Measurements from ENCODE around the gene VASH2.

VASH2 gene

GRCh38 chr1:212909652-212910063 lies 40.7 kb upstream of the VASH2 start:
- TF ChIP-seq FOXM1 (IDR thresholded peaks at IDR 0.05; ENCODE audit: borderline replicate concordance, low read depth) (no peak), EGR1 (IDR thresholded peaks at IDR 0.05) (no peak)

GRCh38 chr1:212914789-212915188 lies 35.6 kb upstream of the VASH2 start:
- TF ChIP-seq TCF12 (IDR thresholded peaks at IDR 0.05; ENCODE audit: low read depth) (no peak), EP300 (IDR thresholded peaks at IDR 0.05; ENCODE audit: borderline replicate concordance) (no peak), TEAD4 (IDR thresholded peaks at IDR 0.05) (no peak), EGR1 (IDR thresholded peaks at IDR 0.05) (no peak), ZBTB7A (IDR thresholded peaks at IDR 0.05; ENCODE audit: low read depth) (no peak), MAX (IDR thresholded peaks at IDR 0.05) (no peak), RAD21 (IDR thresholded peaks at IDR 0.05; ENCODE audit: low read depth) (no peak), USF1 (IDR thresholded peaks at IDR 0.05) (no peak), FOXM1 (IDR thresholded peaks at IDR 0.05; ENCODE audit: borderline replicate concordance, low read depth) (no peak), NFIC (IDR thresholded peaks at IDR 0.05) (no peak), CEBPB (IDR thresholded peaks at IDR 0.05) (no peak), CREB1 (IDR thresholded peaks at IDR 0.05; ENCODE audit: low read depth) (no peak), TAF1 (IDR thresholded peaks at IDR 0.05; ENCODE audit: low read depth) (no peak), YY1 (IDR thresholded peaks at IDR 0.05; ENCODE audit: low read depth) (no peak)

GRCh38 chr1:212915245-212916091 lies 34.9 kb upstream of the VASH2 start:
- TF ChIP-seq NFIC (IDR thresholded peaks at IDR 0.05) (peak; percentile 14; the same call in 1 of the 2 replicates), YY1 (IDR thresholded peaks at IDR 0.05; ENCODE audit: low read depth) (no peak), RAD21 (IDR thresholded peaks at IDR 0.05; ENCODE audit: low read depth) (peak; percentile 47), FOXM1 (IDR thresholded peaks at IDR 0.05; ENCODE audit: borderline replicate concordance, low read depth) (no peak), CREB1 (IDR thresholded peaks at IDR 0.05; ENCODE audit: low read depth) (no peak), TEAD4 (IDR thresholded peaks at IDR 0.05) (no peak), ZBTB7A (IDR thresholded peaks at IDR 0.05; ENCODE audit: low read depth) (no peak), USF1 (IDR thresholded peaks at IDR 0.05) (no peak), REST (IDR thresholded peaks at IDR 0.05; ENCODE audit: low read depth) (no peak)

- no peak for TF ChIP-seq CEBPB (IDR thresholded peaks at IDR 0.05)
- TF ChIP-seq ZBTB7A (IDR thresholded peaks at IDR 0.05; ENCODE audit: low read depth): no peak
- TF ChIP-seq EP300 (IDR thresholded peaks at IDR 0.05; ENCODE audit: borderline replicate concordance): no peak
- no peak for TF ChIP-seq FOXM1 (IDR thresholded peaks at IDR 0.05; ENCODE audit: borderline replicate concordance, low read depth)
- TF ChIP-seq TAF1 (IDR thresholded peaks at IDR 0.05; ENCODE audit: low read depth): no peak
- TF ChIP-seq TCF12 (IDR thresholded peaks at IDR 0.05; ENCODE audit: low read depth): no peak
- no peak for TF ChIP-seq TEAD4 (IDR thresholded peaks at IDR 0.05)
- no peak for TF ChIP-seq USF1 (IDR thresholded peaks at IDR 0.05)
- TF ChIP-seq YY1 (IDR thresholded peaks at IDR 0.05; ENCODE audit: low read depth): no peak
- no peak for TF ChIP-seq REST (IDR thresholded peaks at IDR 0.05; ENCODE audit: low read depth)
- no peak for TF ChIP-seq CREB1 (IDR thresholded peaks at IDR 0.05; ENCODE audit: low read depth)
- TF ChIP-seq NFIC (IDR thresholded peaks at IDR 0.05): no peak
- no peak for TF ChIP-seq MAX (IDR thresholded peaks at IDR 0.05)
- no peak for TF ChIP-seq EGR1 (IDR thresholded peaks at IDR 0.05)
- no peak for TF ChIP-seq RAD21 (IDR thresholded peaks at IDR 0.05; ENCODE audit: low read depth)
Measured at GRCh38 chr1:212916481-212917133, 33.7 kb upstream of the VASH2 start.

GRCh38 chr1:212917134-212917485 lies 33.2 kb upstream of the VASH2 start:
- TF ChIP-seq TCF12 (IDR thresholded peaks at IDR 0.05; ENCODE audit: low read depth) (no peak), CREB1 (IDR thresholded peaks at IDR 0.05; ENCODE audit: low read depth) (no peak), NFIC (IDR thresholded peaks at IDR 0.05) (no peak), EP300 (IDR thresholded peaks at IDR 0.05; ENCODE audit: borderline replicate concordance) (no peak), USF1 (IDR thresholded peaks at IDR 0.05) (no peak), REST (IDR thresholded peaks at IDR 0.05; ENCODE audit: low read depth) (no peak), MAX (IDR thresholded peaks at IDR 0.05) (no peak), ZBTB7A (IDR thresholded peaks at IDR 0.05; ENCODE audit: low read depth) (no peak), EGR1 (IDR thresholded peaks at IDR 0.05) (no peak), TAF1 (IDR thresholded peaks at IDR 0.05; ENCODE audit: low read depth) (no peak), YY1 (IDR thresholded peaks at IDR 0.05; ENCODE audit: low read depth) (no peak), TEAD4 (IDR thresholded peaks at IDR 0.05) (no peak), CEBPB (IDR thresholded peaks at IDR 0.05) (no peak), RAD21 (IDR thresholded peaks at IDR 0.05; ENCODE audit: low read depth) (no peak), FOXM1 (IDR thresholded peaks at IDR 0.05; ENCODE audit: borderline replicate concordance, low read depth) (no peak)

All from Ishikawa (cell line).